B cell (primary cell): ENCODE data around the gene CNNM3. TPM values are rescaled to one million over a fixed set of nuclear protein-coding genes. Genes with fewer than 3 reads are reported as not detected.

Experiments
- ATAC-seq: fragments of 200-7000 bp; cut with Tn5 transposase; one replicate; pipeline ENCODE4 v1.10.0; 2021; ENCODE audit warnings: low read depth, mild to moderate bottlenecking, moderate number of reproducible peaks, moderate library complexity
- CTCF ChIA-PET: fragments of 350-600 bp; sonication (Branson Sonifier 250); formaldehyde crosslinking; loops from one replicate; lab custom pipeline; 2021; ENCODE audit warnings: antibody characterized with exemption, inconsistent platforms; lab: Charles Lee
- POLR2A ChIA-PET: fragments of 350-600 bp; sonication (Branson Sonifier 250); formaldehyde crosslinking; loops from one replicate; lab custom pipeline; 2021; ENCODE audit warnings: antibody characterized with exemption; lab: Charles Lee
- DNase-seq: peaks from one replicate; pipeline ENCODE4 v3.0.0; 2013
- H2AFZ ChIP-seq: 2 replicates; pipeline ENCODE4 v1.6.1; 2012; ENCODE audit warnings: mild to moderate bottlenecking, low read depth, low read length; ENCODE audit not compliant: insufficient read depth, poor library complexity, severe bottlenecking
- H3K27ac ChIP-seq, 2 donors: 1 replicate in 1 of 2; 2 replicates in 1 of 2; pipeline ENCODE4 v1.5.1; 2012 to 2013; ENCODE audit warnings: low read length in 2 of 2, mild to moderate bottlenecking in 2 of 2, moderate library complexity in 1 of 2
- H3K27me3 ChIP-seq, 4 experiments: fragments of 200-600 bp in 1 of 4; sonication (generic) in 1 of 4; replicated peaks in 1 of 4; 1 replicate in 2 of 4; 2 replicates in 2 of 4; pipeline versions ENCODE4 v1.6.1 to v1.7.0; 2013 to 2016; ENCODE audit warnings: low read length in 3 of 4, mild to moderate bottlenecking in 2 of 4, mixed read lengths in 1 of 4, moderate library complexity in 1 of 4; ENCODE audit not compliant: insufficient read depth in 4 of 4, control insufficient read depth in 3 of 4; ENCODE audit errors: control extremely low read depth in 1 of 4
- H3K36me3 ChIP-seq, 2 experiments: replicated peaks in 1 of 2; 1 replicate in 1 of 2; 2 replicates in 1 of 2; pipeline versions ENCODE4 v1.6.1 to v1.7.1; 2013; ENCODE audit warnings: low read length in 1 of 2; ENCODE audit not compliant: insufficient read depth in 2 of 2, control insufficient read depth in 1 of 2; ENCODE audit errors: control extremely low read depth in 1 of 2, extremely low read depth in 1 of 2
- H3K4me1 ChIP-seq, 2 donors: fragments of 200-600 bp in 1 of 2; sonication (generic) in 1 of 2; 1 replicate in 1 of 2; 2 replicates in 1 of 2; pipeline versions ENCODE4 v1.5.1 to v1.6.1; 2013 to 2017; ENCODE audit warnings: low read length in 2 of 2; ENCODE audit not compliant: control insufficient read depth in 2 of 2, insufficient read depth in 2 of 2
- H3K4me2 ChIP-seq: replicated peaks from 2 replicates; pipeline ENCODE3; 2012; ENCODE audit warnings: mild to moderate bottlenecking, low read depth, low read length; ENCODE audit not compliant: poor library complexity, severe bottlenecking
- H3K4me3 ChIP-seq, 5 experiments: fragments of 200-600 bp in 1 of 5; sonication (generic) in 1 of 5; 1 replicate in 3 of 5; 2 replicates in 2 of 5; pipeline versions ENCODE4 v1.5.1 to v1.7.0; 2011 to 2016; ENCODE audit warnings: low read length in 4 of 5, mild to moderate bottlenecking in 4 of 5, low read depth in 2 of 5, control low read depth in 1 of 5, moderate library complexity in 1 of 5; ENCODE audit not compliant: insufficient read depth in 1 of 5; ENCODE audit errors: control extremely low read depth in 1 of 5, extremely low read depth in 1 of 5
- H3K79me2 ChIP-seq: fragments of 200-600 bp; sonication (generic); one replicate; pipeline ENCODE4 v1.6.0; 2016; ENCODE audit warnings: low read length; ENCODE audit not compliant: control insufficient read depth, insufficient read depth
- H3K9ac ChIP-seq: fragments of 200-600 bp; sonication (generic); 2 replicates; pipeline ENCODE4 v1.6.1; 2017; ENCODE audit warnings: mild to moderate bottlenecking, low read length, moderate library complexity
- H3K9me3 ChIP-seq, 3 donors: one replicate each; pipeline versions ENCODE4 v1.6.1 to v1.7.1; 2013; ENCODE audit warnings: low read length in 2 of 3; ENCODE audit not compliant: control insufficient read depth in 2 of 3, insufficient read depth in 1 of 3; ENCODE audit errors: control extremely low read depth in 1 of 3
- H4K20me1 ChIP-seq: 2 replicates; pipeline ENCODE4 v1.6.0; 2012; ENCODE audit warnings: mild to moderate bottlenecking, low read length; ENCODE audit not compliant: insufficient read depth, control insufficient read depth, poor library complexity, severe bottlenecking
- H3K27ac Mint-ChIP-seq: one replicate; pipeline ENCODE4 v1.8.0; 2021; ENCODE audit warnings: mixed read lengths
- H3K27me3 Mint-ChIP-seq: one replicate; pipeline ENCODE4 v1.8.0; 2021; ENCODE audit warnings: mixed read lengths
- H3K4me1 Mint-ChIP-seq: one replicate; pipeline ENCODE4 v1.8.0; 2021; ENCODE audit warnings: mixed read lengths
- H3K4me3 Mint-ChIP-seq: one replicate; pipeline ENCODE4 v1.8.0; 2021; ENCODE audit warnings: mixed read lengths
- H3K9me3 Mint-ChIP-seq: one replicate; pipeline ENCODE4 v1.8.0; 2022; ENCODE audit warnings: mixed read lengths; ENCODE audit not compliant: insufficient read depth
- EZH2 ChIP-seq: IDR thresholded peaks from 2 replicates; pipeline ENCODE4 v1.6.1; 2012; ENCODE audit warnings: borderline replicate concordance, low read depth, mild to moderate bottlenecking, moderate library complexity, low read length; ENCODE audit not compliant: insufficient read depth, poor library complexity, severe bottlenecking
- WGBS: methylation state at CpG from one replicate; pipeline ENCODE4 v1.1.5; 2013; ENCODE audit warnings: missing lambda C conversion rate; ENCODE audit not compliant: insufficient coverage; 5-methylcytosine and 5-hydroxymethylcytosine counted together
- intact Hi-C: fragments of 100-400 bp; cut with micrococcal nuclease; formaldehyde crosslinking; loops from one replicate; pipeline ENCODE4 v1.10.0; 2022
- polyA plus RNA-seq: library from polyadenylated mRNA; depleted of rRNA; stranded (reverse); fragments of >200 nt; gene quantifications from 2 replicates; pipeline ENCODE4 v1.2.3, GENCODE V29; 2012
- total RNA-seq, 2 donors: library from RNA; stranded (reverse); fragments of 120-200 nt in 1 of 2; gene quantifications; 1 replicate in 1 of 2; 2 replicates in 1 of 2; pipeline versions ENCODE4 v1.2.3 to v1.2.4, GENCODE V29; 2013 to 2022
- TF ChIP-seq, protein P1 (sequence below): fragments of 200-600 bp; IDR thresholded peaks from one replicate; pipeline ENCODE4 v1.8.0; 2022; ENCODE audit warnings: antibody characterized with exemption, mild to moderate bottlenecking

CNNM3 gene
- total and polyA plus RNA-seq, 2 donors (not counting 1 experiment from before 2014, with no cell fraction given) = 28.8 to 54.7 TPM

DNA sequence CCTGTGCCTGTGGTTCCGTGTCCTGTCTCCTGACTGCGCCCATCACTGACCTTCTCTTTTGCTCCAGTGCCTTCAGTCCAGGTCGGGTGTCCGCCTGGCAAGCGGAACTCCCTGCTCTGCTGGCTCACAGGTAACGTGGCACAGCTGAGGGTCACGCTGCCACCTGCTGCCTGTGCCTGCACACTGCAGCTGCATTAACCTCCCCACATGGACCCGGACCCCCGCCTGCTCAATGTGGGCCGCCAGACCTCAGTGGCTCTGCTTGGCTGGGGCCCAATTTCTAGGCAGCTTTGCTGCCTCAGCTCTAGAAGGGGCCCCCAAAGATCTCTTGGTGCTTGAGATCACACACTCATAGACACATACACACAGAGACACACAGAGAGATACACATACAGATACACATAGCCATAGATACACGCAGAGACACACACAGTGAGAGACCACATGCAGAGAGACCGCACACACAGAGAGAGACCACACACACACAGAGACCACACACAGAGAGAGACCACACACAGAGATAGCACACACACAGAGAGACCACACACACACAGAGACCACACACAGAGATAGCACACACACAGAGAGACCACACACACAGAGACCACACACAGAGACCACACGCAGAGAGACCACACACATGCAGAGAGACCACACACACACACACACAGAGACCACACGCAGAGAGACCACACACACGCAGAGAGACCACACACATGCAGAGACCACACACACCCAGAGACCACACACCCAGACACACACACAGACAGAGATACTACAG is 14.9 kb upstream of the CNNM3 start:
- Mint-ChIP-seq H3K27ac (no peak overlapping the region), H3K4me3 (no peak overlapping the region), H3K27me3 (no peaks in the 10 kb centered on the region), H3K9me3 (no peaks in the 10 kb centered on the region), H3K4me1 (peaks cover 4% of the 10 kb centered on the region)
- ATAC-seq (peak; percentile 98), DNase-seq (peak; percentile 80)
- Histone ChIP-seq H3K9me3 (peaks cover 0 to 3% (median 0%) of the 10 kb centered on the region in 3 donors), H4K20me1 (no peaks in the 10 kb centered on the region), H3K27me3 (no peaks in the 10 kb centered on the region), H3K4me2 (peak overlapping the region; percentile 49), H3K4me3 (no peak overlapping the region), H3K79me2 (peaks cover 5% of the 10 kb centered on the region), H3K4me1 (peaks cover 25 to 30% of the 10 kb centered on the region in 2 donors), H3K27ac (no peak overlapping the region), H3K36me3 (peaks cover 0 to 37% of the 10 kb centered on the region in 2 experiments), H3K9ac (no peak overlapping the region), H2AFZ (peak overlapping the region; percentile 64)
- CTCF ChIA-PET = interaction anchor here (0.7 to 3.8 kb wide), 18 partner anchors 13 to 394 kb away, joined by 3 to 45 read pairs (median 4); partner anchors contain the start of genes ANKRD23, ANKRD39, CNNM3 and CNNM4
- TF ChIP-seq EZH2 = no peak
- TF ChIP-seq, protein P1, sequence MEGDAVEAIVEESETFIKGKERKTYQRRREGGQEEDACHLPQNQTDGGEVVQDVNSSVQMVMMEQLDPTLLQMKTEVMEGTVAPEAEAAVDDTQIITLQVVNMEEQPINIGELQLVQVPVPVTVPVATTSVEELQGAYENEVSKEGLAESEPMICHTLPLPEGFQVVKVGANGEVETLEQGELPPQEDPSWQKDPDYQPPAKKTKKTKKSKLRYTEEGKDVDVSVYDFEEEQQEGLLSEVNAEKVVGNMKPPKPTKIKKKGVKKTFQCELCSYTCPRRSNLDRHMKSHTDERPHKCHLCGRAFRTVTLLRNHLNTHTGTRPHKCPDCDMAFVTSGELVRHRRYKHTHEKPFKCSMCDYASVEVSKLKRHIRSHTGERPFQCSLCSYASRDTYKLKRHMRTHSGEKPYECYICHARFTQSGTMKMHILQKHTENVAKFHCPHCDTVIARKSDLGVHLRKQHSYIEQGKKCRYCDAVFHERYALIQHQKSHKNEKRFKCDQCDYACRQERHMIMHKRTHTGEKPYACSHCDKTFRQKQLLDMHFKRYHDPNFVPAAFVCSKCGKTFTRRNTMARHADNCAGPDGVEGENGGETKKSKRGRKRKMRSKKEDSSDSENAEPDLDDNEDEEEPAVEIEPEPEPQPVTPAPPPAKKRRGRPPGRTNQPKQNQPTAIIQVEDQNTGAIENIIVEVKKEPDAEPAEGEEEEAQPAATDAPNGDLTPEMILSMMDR = peak; percentile 94
- 37% methylated on average over 15 of the region's 15 CpGs for WGBS
- intact Hi-C loops = loop anchor here (1.0 to 5.0 kb wide), 4 partner anchors 14 to 164 kb away; partner anchors contain the start of genes KANSL3 and LMAN2L
- POLR2A ChIA-PET = interaction anchor here (1.1 to 1.9 kb wide), 3 partner anchors 15 to 311 kb away, joined by 3 to 5 read pairs (median 4); partner anchors contain the start of genes ANKRD36 and CNNM3
